H9 (cell line): Measurements from ENCODE around the gene BSG. TPM values are rescaled to one million over a fixed set of nuclear protein-coding genes. Genes with fewer than 3 reads are reported as not detected.

ENCODE experiments used
- DNase-seq: peaks from one replicate; pipeline ENCODE4 v3.0.0-alpha.2; 2017
- H2AFZ ChIP-seq: one replicate; pipeline ENCODE4 v1.6.1; 2013; ENCODE audit warnings: mild to moderate bottlenecking, low read length, control low read depth, moderate library complexity
- H2AK5ac ChIP-seq: 2 replicates; pipeline ENCODE4 v1.6.1; 2013; ENCODE audit warnings: low read length, control low read depth, mixed read lengths; ENCODE audit not compliant: insufficient read length
- H2BK120ac ChIP-seq: one replicate; pipeline ENCODE4 v1.6.1; 2013; ENCODE audit warnings: low read depth, mild to moderate bottlenecking, low read length, control low read depth, inconsistent platforms; ENCODE audit not compliant: poor library complexity, severe bottlenecking
- H2BK12ac ChIP-seq: 2 replicates; pipeline ENCODE4 v1.6.1; 2013; ENCODE audit warnings: low read length, control low read depth, mixed read lengths, low read depth; ENCODE audit not compliant: insufficient read length
- H2BK15ac ChIP-seq: 2 replicates; pipeline ENCODE4 v1.6.1; 2013; ENCODE audit warnings: low read depth, low read length, control low read depth
- H2BK20ac ChIP-seq: one replicate; pipeline ENCODE4 v1.6.1; 2013; ENCODE audit warnings: low read depth, mild to moderate bottlenecking, low read length, control low read depth, inconsistent platforms; ENCODE audit not compliant: poor library complexity, severe bottlenecking
- H2BK5ac ChIP-seq: 2 replicates; pipeline ENCODE4 v1.6.1; 2013; ENCODE audit warnings: low read length, control low read depth, mixed read lengths; ENCODE audit not compliant: insufficient read length
- H3K14ac ChIP-seq: 2 replicates; pipeline ENCODE4 v1.6.1; 2013; ENCODE audit warnings: low read length, control low read depth; ENCODE audit not compliant: insufficient read depth
- H3K18ac ChIP-seq: 2 replicates; pipeline ENCODE4 v1.6.1; 2013; ENCODE audit warnings: low read depth, mild to moderate bottlenecking, mixed read lengths, low read length, control low read depth; ENCODE audit not compliant: insufficient read length
- H3K23ac ChIP-seq: 2 replicates; pipeline ENCODE4 v1.6.1; 2013; ENCODE audit warnings: low read length, control low read depth, mixed read lengths, low read depth; ENCODE audit not compliant: insufficient read length
- H3K23me2 ChIP-seq: 2 replicates; pipeline ENCODE4 v1.6.1; 2013; ENCODE audit warnings: low read depth, mild to moderate bottlenecking, mixed read lengths, low read length, control low read depth; ENCODE audit not compliant: insufficient read length, poor library complexity, severe bottlenecking
- H3K27ac ChIP-seq: 2 replicates; pipeline ENCODE4 v1.5.1; 2013; ENCODE audit warnings: low read length, control low read depth, mixed read lengths, low read depth; ENCODE audit not compliant: insufficient read length
- H3K27me3 ChIP-seq: 2 replicates; pipeline ENCODE4 v1.6.1; 2013; ENCODE audit warnings: low read length, control low read depth, inconsistent platforms; ENCODE audit not compliant: insufficient read depth
- H3K4ac ChIP-seq: 2 replicates; pipeline ENCODE4 v1.6.1; 2013; ENCODE audit warnings: low read depth, mild to moderate bottlenecking, control low read depth, inconsistent platforms, low read length, moderate library complexity
- H3K4me1 ChIP-seq: 2 replicates; pipeline ENCODE4 v1.6.1; 2013; ENCODE audit warnings: low read length, control low read depth, inconsistent platforms; ENCODE audit not compliant: insufficient read depth
- H3K4me2 ChIP-seq: 2 replicates; pipeline ENCODE4 v1.6.1; 2013; ENCODE audit warnings: low read length, control low read depth, mixed read lengths; ENCODE audit not compliant: insufficient read length, insufficient read depth
- H3K56ac ChIP-seq: 2 replicates; pipeline ENCODE4 v1.6.1; 2013; ENCODE audit warnings: low read depth, mild to moderate bottlenecking, mixed read lengths, low read length, control low read depth; ENCODE audit not compliant: insufficient read length
- H3K79me1 ChIP-seq: 2 replicates; pipeline ENCODE4 v1.6.1; 2013; ENCODE audit warnings: low read depth, mild to moderate bottlenecking, moderate library complexity, low read length, control low read depth, inconsistent platforms; ENCODE audit not compliant: insufficient read depth, poor library complexity, severe bottlenecking
- H3K79me2 ChIP-seq: 2 replicates; pipeline ENCODE4 v1.6.1; 2013; ENCODE audit warnings: low read length, control low read depth, inconsistent platforms; ENCODE audit not compliant: insufficient read depth
- H3K9ac ChIP-seq: 2 replicates; pipeline ENCODE4 v1.6.1; 2013; ENCODE audit warnings: low read length, control low read depth, mixed read lengths; ENCODE audit not compliant: insufficient read length; ENCODE audit errors: extremely low read depth
- H3K9me3 ChIP-seq: one replicate; pipeline ENCODE4 v1.6.1; 2013; ENCODE audit warnings: low read depth, low read length, inconsistent platforms; ENCODE audit not compliant: control insufficient read depth
- H3T11ph ChIP-seq: one replicate; pipeline ENCODE4 v1.6.1; 2013; ENCODE audit warnings: mild to moderate bottlenecking, low read length, control low read depth, inconsistent platforms
- H4K20me1 ChIP-seq: one replicate; pipeline ENCODE4 v1.6.1; 2013; ENCODE audit not compliant: control insufficient read depth, insufficient read length, insufficient read depth
- H4K5ac ChIP-seq: 2 replicates; pipeline ENCODE4 v1.6.1; 2013; ENCODE audit warnings: low read depth, mild to moderate bottlenecking, mixed read lengths, low read length, control low read depth; ENCODE audit not compliant: insufficient read length
- H4K8ac ChIP-seq: replicated peaks from 2 replicates; pipeline ENCODE4 v1.6.1; 2013; ENCODE audit warnings: low read length, control low read depth, mixed read lengths, low read depth; ENCODE audit not compliant: insufficient read length
- H4K91ac ChIP-seq: 2 replicates; pipeline ENCODE4 v1.6.1; 2013; ENCODE audit warnings: low read depth, mild to moderate bottlenecking, moderate library complexity, mixed read lengths, low read length, control low read depth; ENCODE audit not compliant: insufficient read length
- H3K27ac Mint-ChIP-seq, 3 experiments: 2 replicates in 2 of 3; 3 replicates in 1 of 3; pipeline ENCODE4 v1.8.0; 2020 to 2021; ENCODE audit warnings: mixed read lengths in 3 of 3, mild to moderate bottlenecking in 1 of 3, moderate library complexity in 1 of 3
- H3K27me3 Mint-ChIP-seq: 2 replicates; pipeline ENCODE4 v1.8.0; 2021; ENCODE audit warnings: low read depth, mild to moderate bottlenecking, moderate library complexity, mixed read lengths
- H3K36me3 Mint-ChIP-seq, 3 experiments: 2 replicates in 2 of 3; 3 replicates in 1 of 3; pipeline ENCODE4 v1.8.0; 2020 to 2021; ENCODE audit warnings: low read depth in 3 of 3, mixed read lengths in 3 of 3; ENCODE audit not compliant: insufficient read depth in 1 of 3
- H3K4me1 Mint-ChIP-seq, 2 experiments: 2 replicates each; pipeline ENCODE4 v1.8.0; 2020; ENCODE audit warnings: mixed read lengths in 2 of 2
- H3K4me3 Mint-ChIP-seq, 2 experiments: 2 replicates in 1 of 2; 3 replicates in 1 of 2; pipeline ENCODE4 v1.8.0; 2020 to 2021; ENCODE audit warnings: mild to moderate bottlenecking in 2 of 2, mixed read lengths in 2 of 2, moderate library complexity in 1 of 2
- H3K9me3 Mint-ChIP-seq, 2 experiments: 2 replicates in 1 of 2; 3 replicates in 1 of 2; pipeline ENCODE4 v1.8.0; 2020; ENCODE audit warnings: mild to moderate bottlenecking in 2 of 2, mixed read lengths in 2 of 2, moderate library complexity in 1 of 2
- CTCF ChIP-seq: fragments of 200-600 bp; sonication (generic); conservative IDR thresholded peaks from 3 replicates; pipeline ENCODE4 v1.8.0; 2021; ENCODE audit warnings: antibody characterized with exemption, mild to moderate bottlenecking
- WGBS: extraction: QIAGEN DNeasy Blood & Tissue Kit; methylation state at CpG from one replicate; pipeline ENCODE4 v1.1.7; 2013; ENCODE audit warnings: missing lambda C conversion rate, low lambda C conversion rate, mixed read lengths; ENCODE audit not compliant: insufficient read length; ENCODE audit errors: extremely low coverage; 5-methylcytosine and 5-hydroxymethylcytosine counted together
- total RNA-seq: library from RNA; stranded (reverse); gene quantifications from 2 replicates; pipeline ENCODE4 v1.2.1, GENCODE V29; 2021

Gene BSG
- total RNA-seq, 1 experiment from 2014 or later = 715 TPM

GRCh38 chr19:588741-589692, 16.6 kb downstream of the BSG start:
- peak overlapping the region; percentile 47 to 73 for H3K4me3 Mint-ChIP-seq
- Histone ChIP-seq H3K79me1 (no peaks in the 10 kb centered on the region), H2BK120ac (no peak overlapping the region), H4K5ac (no peak overlapping the region), H3T11ph (no peak overlapping the region), H3K79me2 (no peaks in the 10 kb centered on the region), H3K9ac (no peak overlapping the region), H3K27ac (no peak overlapping the region), H3K18ac (no peak overlapping the region), H3K14ac (no peak overlapping the region), H2BK15ac (no peak overlapping the region), H2BK5ac (no peak overlapping the region), H4K20me1 (peaks cover 3% of the 10 kb centered on the region), H3K4ac (no peak overlapping the region), H3K23me2 (no peaks in the 10 kb centered on the region), H3K4me2 (peak overlapping the region; percentile 15), H3K4me1 (no peaks in the 10 kb centered on the region), H3K56ac (no peak overlapping the region), H4K91ac (no peak overlapping the region), H3K23ac (no peak overlapping the region), H2AK5ac (no peak overlapping the region), H2AFZ (no peak overlapping the region), H2BK12ac (no peak overlapping the region), H2BK20ac (no peak overlapping the region), H3K27me3 (peaks cover 12% of the 10 kb centered on the region; the same call in 1 of the 2 replicates), H4K8ac (no peak overlapping the region), H3K9me3 (no peaks in the 10 kb centered on the region)
- peak; percentile 54 for DNase-seq
- no peaks in the 10 kb centered on the region for H3K9me3 Mint-ChIP-seq
- no CpG with 5 or more reads among the region's 54 CpGs for WGBS
- H3K27ac Mint-ChIP-seq = no peak overlapping the region
- no peaks in the 10 kb centered on the region for H3K36me3 Mint-ChIP-seq
- H3K4me1 Mint-ChIP-seq = peaks cover 2 to 9% of the 10 kb centered on the region in 2 experiments
- H3K27me3 Mint-ChIP-seq = peaks cover 50% of the 10 kb centered on the region
- TF ChIP-seq CTCF = no peak
